HFFc6 (cell line): Measurements from ENCODE around the gene TRIM27. TPM values are rescaled to one million over a fixed set of nuclear protein-coding genes. Genes with fewer than 3 reads are reported as not detected.
"Not testable (repeated sequence)": the region's sequence is repeated elsewhere in the genome, so short reads cannot be mapped to it uniquely, and the experiment has no call there.

Source experiments
- DNase-seq: peaks from one replicate; pipeline ENCODE4 v3.0.0-alpha.2; 2018
- H3K27ac Mint-ChIP-seq: 2 replicates; pipeline ENCODE4 v1.8.0; 2020; ENCODE audit warnings: mild to moderate bottlenecking, mixed read lengths
- H3K27me3 Mint-ChIP-seq: 2 replicates; pipeline ENCODE4 v1.8.0; 2021; ENCODE audit warnings: mild to moderate bottlenecking, moderate library complexity, mixed read lengths; ENCODE audit not compliant: insufficient read depth
- H3K36me3 Mint-ChIP-seq: 2 replicates; pipeline ENCODE4 v1.8.0; 2021; ENCODE audit warnings: low read depth, mixed read lengths
- H3K4me1 Mint-ChIP-seq: 2 replicates; pipeline ENCODE4 v1.8.0; 2020; ENCODE audit warnings: low read depth, mixed read lengths
- H3K4me3 Mint-ChIP-seq: 2 replicates; pipeline ENCODE4 v1.8.0; 2020; ENCODE audit warnings: mild to moderate bottlenecking, moderate library complexity, mixed read lengths
- H3K9me3 Mint-ChIP-seq: 2 replicates; pipeline ENCODE4 v1.8.0; 2020; ENCODE audit warnings: mild to moderate bottlenecking, mixed read lengths
- total RNA-seq, 6 experiments: library from RNA; stranded (reverse); fragmentation: NEBNext Ultra II Directional; extraction: Animal tissue kit (Norgen Biotek cat#: 25700); gene quantifications; 2 replicates in 1 of 6; 3 replicates in 5 of 6; pipeline ENCODE4 v1.2.3, GENCODE V29; 2021
- TF ChIP-seq, protein P1 (sequence below): fragments of 200-600 bp; sonication (generic); IDR thresholded peaks from 2 replicates; pipeline ENCODE4 v1.5.0; 2021; ENCODE audit warnings: antibody characterized with exemption, mild to moderate bottlenecking

The TRIM27 gene
- total RNA-seq, 6 experiments from 2014 or later, result 35.9 to 40.6 (median 39.3) TPM

DNA sequence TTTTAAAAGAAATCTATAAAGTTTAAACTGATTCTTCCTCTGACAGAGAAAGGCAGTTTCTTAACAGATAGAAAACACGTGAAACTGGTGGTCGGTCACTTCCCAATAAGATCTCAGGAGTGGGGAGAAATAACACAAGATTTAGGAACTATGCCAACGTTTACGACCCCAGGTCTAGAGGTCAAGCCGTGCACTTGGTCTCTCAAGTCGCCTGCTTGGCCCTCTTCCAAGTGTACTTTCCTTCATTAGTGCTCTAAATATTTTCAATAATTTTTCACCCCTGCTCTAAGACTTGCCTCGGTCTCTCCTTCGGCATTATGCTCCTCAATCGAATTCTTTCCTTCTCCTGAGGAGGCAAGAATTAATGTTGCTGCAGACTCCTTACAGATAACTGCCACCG lies 61.7 kb downstream of the TRIM27 start:
- TF ChIP-seq, protein P1, sequence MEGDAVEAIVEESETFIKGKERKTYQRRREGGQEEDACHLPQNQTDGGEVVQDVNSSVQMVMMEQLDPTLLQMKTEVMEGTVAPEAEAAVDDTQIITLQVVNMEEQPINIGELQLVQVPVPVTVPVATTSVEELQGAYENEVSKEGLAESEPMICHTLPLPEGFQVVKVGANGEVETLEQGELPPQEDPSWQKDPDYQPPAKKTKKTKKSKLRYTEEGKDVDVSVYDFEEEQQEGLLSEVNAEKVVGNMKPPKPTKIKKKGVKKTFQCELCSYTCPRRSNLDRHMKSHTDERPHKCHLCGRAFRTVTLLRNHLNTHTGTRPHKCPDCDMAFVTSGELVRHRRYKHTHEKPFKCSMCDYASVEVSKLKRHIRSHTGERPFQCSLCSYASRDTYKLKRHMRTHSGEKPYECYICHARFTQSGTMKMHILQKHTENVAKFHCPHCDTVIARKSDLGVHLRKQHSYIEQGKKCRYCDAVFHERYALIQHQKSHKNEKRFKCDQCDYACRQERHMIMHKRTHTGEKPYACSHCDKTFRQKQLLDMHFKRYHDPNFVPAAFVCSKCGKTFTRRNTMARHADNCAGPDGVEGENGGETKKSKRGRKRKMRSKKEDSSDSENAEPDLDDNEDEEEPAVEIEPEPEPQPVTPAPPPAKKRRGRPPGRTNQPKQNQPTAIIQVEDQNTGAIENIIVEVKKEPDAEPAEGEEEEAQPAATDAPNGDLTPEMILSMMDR, result no peak
- peaks cover 7% of the 10 kb centered on the region; the same call in 1 of the 2 replicates for H3K9me3 Mint-ChIP-seq
- no peak overlapping the region for H3K4me3 Mint-ChIP-seq
- peaks cover 18% of the 10 kb centered on the region for H3K4me1 Mint-ChIP-seq
- no peaks in the 10 kb centered on the region for H3K36me3 Mint-ChIP-seq
- no peak for DNase-seq
- H3K27me3 Mint-ChIP-seq, result peaks cover 11% of the 10 kb centered on the region
- H3K27ac Mint-ChIP-seq, result no peak overlapping the region

DNA sequence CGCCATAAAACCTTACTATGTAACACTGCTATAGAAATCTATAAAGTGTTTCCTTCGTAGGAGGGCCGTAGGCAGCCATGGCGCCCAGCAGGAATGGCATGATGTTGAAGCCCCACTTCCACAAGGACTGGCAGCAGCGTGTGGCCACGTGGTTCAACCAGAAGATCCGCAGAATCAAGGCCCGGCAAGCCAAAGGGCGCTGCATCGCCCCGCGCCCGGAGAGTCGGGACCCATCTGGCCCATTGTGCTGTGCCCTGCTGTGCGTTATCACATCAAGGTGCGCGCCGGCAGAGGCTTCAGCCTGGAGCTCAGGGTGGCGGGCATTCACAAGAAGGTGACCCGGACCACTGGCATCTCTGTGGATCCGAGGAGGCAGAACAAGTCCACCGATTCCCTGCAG lies 62.4 kb downstream of the TRIM27 start:
- H3K4me3 Mint-ChIP-seq, result no peak overlapping the region
- H3K9me3 Mint-ChIP-seq, result peaks cover 8% of the 10 kb centered on the region
- peaks cover 9% of the 10 kb centered on the region for H3K27me3 Mint-ChIP-seq

GRCh38 chr6:28860581-28860980 lies 63.2 kb downstream of the TRIM27 start:
- Mint-ChIP-seq H3K27ac (no peak overlapping the region), H3K27me3 (peaks cover 9% of the 10 kb centered on the region), H3K4me1 (peaks cover 15% of the 10 kb centered on the region), H3K9me3 (peaks cover 7% of the 10 kb centered on the region), H3K36me3 (no peaks in the 10 kb centered on the region), H3K4me3 (no peak overlapping the region)
- DNase-seq, result no peak
- TF ChIP-seq, protein P1, result no peak

More for the DNA sequence above, 62.4 kb downstream of the TRIM27 start:
- Mint-ChIP-seq H3K4me1 (peaks cover 15% of the 10 kb centered on the region), H3K36me3 (no peaks in the 10 kb centered on the region), H3K27ac (no peak overlapping the region)
- TF ChIP-seq, protein P1, result no peak
- no peak for DNase-seq

DNA sequence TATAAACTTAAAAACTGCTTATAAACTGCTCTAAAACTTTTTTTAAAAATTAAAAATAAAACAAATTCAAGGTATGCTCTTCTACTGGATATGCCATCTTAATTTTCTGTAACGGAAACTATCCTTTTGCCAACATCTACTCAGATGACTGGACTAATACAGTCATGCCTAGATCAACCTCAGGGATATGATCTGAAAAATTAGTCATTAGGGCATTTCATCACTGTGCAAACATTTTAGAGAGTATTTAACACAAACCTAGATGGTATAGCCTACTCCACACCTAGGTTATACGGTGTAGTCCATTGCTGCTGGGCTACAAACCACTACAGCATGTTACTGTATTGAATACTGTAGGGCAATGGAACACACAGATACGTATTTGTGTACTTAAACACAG lies 64.8 kb downstream of the TRIM27 start:
- Mint-ChIP-seq H3K27me3 (peaks cover 9% of the 10 kb centered on the region), H3K4me1 (peaks cover 8% of the 10 kb centered on the region), H3K9me3 (peaks cover 5% of the 10 kb centered on the region), H3K4me3 (no peak overlapping the region), H3K27ac (no peak overlapping the region), H3K36me3 (no peaks in the 10 kb centered on the region)
- no peak for DNase-seq
- TF ChIP-seq, protein P1, result no peak

- Mint-ChIP-seq H3K36me3 (no peaks in the 10 kb centered on the region), H3K27ac (no peak overlapping the region), H3K4me1 (no peaks in the 10 kb centered on the region), H3K4me3 (no peak overlapping the region), H3K27me3 (peaks cover 10% of the 10 kb centered on the region), H3K9me3 (peaks cover 5% of the 10 kb centered on the region)
- TF ChIP-seq, protein P1, result no peak
- no peak for DNase-seq
These were observed 67.2 kb downstream of the TRIM27 start for GRCh38 chr6:28856620-28857005.

DNA sequence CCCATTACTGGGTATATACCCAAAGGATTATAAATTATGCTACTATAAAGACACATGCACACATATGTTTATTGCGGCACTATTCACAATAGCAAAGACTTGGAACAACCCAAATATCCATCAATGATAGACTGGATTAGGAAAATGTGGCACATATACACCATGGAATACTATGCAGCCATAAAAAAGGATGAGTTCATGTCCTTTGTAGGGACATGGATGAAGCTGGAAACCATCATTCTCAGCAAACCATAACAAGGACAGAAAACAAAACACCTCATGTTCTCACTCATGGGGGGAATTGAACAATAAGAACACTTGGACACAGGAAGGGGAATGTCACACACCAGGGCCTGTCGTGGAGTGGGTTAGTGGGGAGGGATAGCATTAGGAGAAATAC lies 69.4 kb downstream of the TRIM27 start:
- H3K9me3 Mint-ChIP-seq, DNase-seq, H3K27ac Mint-ChIP-seq, H3K27me3 Mint-ChIP-seq, H3K4me3 Mint-ChIP-seq, H3K4me1 Mint-ChIP-seq, H3K36me3 Mint-ChIP-seq: not testable (repeated sequence)

Other genes with a start within 250 kb of the TRIM27 start
- gene ZNF311, start 81.3 kb upstream of the TRIM27 start, total RNA-seq, result under 1 TPM; 0.17 to 0.34 (median 0.21) TPM
- not detected for gene OR2W1, start 121.2 kb upstream of the TRIM27 start, total RNA-seq
- not detected for gene OR2B3, start 163.3 kb upstream of the TRIM27 start, total RNA-seq
- not detected for gene OR2J1, start 175.5 kb upstream of the TRIM27 start, total RNA-seq
- not detected for gene OR2J3, start 184.1 kb upstream of the TRIM27 start, total RNA-seq
- gene OR2J2, start 246.9 kb upstream of the TRIM27 start, total RNA-seq, result not detected